Measurements from ENCODE around the gene MSRB2. TPM values are rescaled to one million over a fixed set of nuclear protein-coding genes. Genes with fewer than 3 reads are reported as not detected.

MSRB2 gene
- total and polyA plus RNA-seq, 2 of the 8 experiments (the other 6 are each of a cell fraction or from before 2014, with no cell fraction given): 11.0 to 13.9 TPM

- H3K23me2 ChIP-seq (ENCODE audit: low read depth, low read length): peaks cover 4% of the 10 kb centered on the region; the same call in 1 of the 2 replicates
- H3K56ac ChIP-seq (replicated peaks; ENCODE audit: insufficient read length, low read depth, low read length): no peak overlapping the region
- no peak overlapping the region for H3K18ac ChIP-seq (ENCODE audit: extremely low read depth, low read length)
- H3K27me3 ChIP-seq (replicated peaks in 1 of 4; ENCODE audit: control insufficient read depth in 3 of 4, extremely low read depth in 1 of 4, insufficient read depth in 3 of 4, low read length in 3 of 4): no peaks in the 10 kb centered on the region
- H3K79me2 ChIP-seq (ENCODE audit: control insufficient read depth in 1 of 2, insufficient read depth in 2 of 2, low read length in 2 of 2): no peaks in the 10 kb centered on the region; a peak in 2 of 4 replicates
- H3K4ac ChIP-seq (replicated peaks; ENCODE audit: insufficient read length, low read depth, low read length): no peak overlapping the region
- no peaks in the 10 kb centered on the region; a peak in 1 of 8 replicates for H3K36me3 ChIP-seq (ENCODE audit: control insufficient read depth in 2 of 4, insufficient read depth in 4 of 4, low read length in 3 of 4)
- 89% methylated on average over 3 of the region's 3 CpGs; no CpG with 5 or more reads in 1 of the 2 experiments for WGBS, 2 experiments (ENCODE audit: extremely low coverage in 1 of 2, insufficient coverage in 1 of 2, insufficient read length in 1 of 2, insufficient replicate concordance in 2 of 2, low coverage in 1 of 2, low lambda C conversion rate in 2 of 2, missing lambda C conversion rate in 1 of 2)
- no peak overlapping the region for H4K8ac ChIP-seq (ENCODE audit: extremely low read depth, insufficient read depth, low read length)
- H3K4me1 ChIP-seq (replicated peaks in 1 of 4; ENCODE audit: control insufficient read depth in 3 of 4, insufficient read depth in 4 of 4, low read length in 3 of 4): peaks cover 2 to 14% (median 9%) of the 10 kb centered on the region in 4 experiments; a peak in 5 of 7 replicates
- H3K4me2 ChIP-seq (ENCODE audit: insufficient read depth in 1 of 2, low read depth in 2 of 2, low read length in 2 of 2): no peak overlapping the region
- FAIRE-seq (no peak), DNase-seq (ENCODE audit: low read depth in 1 of 2, low spot score in 2 of 2) (no peak)
- H2BK12ac ChIP-seq (ENCODE audit: low read depth, low read length): no peak overlapping the region
- no peak overlapping the region for H2AK5ac ChIP-seq (ENCODE audit: low read depth, low read length)
- no peak overlapping the region for H2BK5ac ChIP-seq (ENCODE audit: low read depth, low read length)
- no peak overlapping the region for H2BK20ac ChIP-seq (ENCODE audit: low read length)
- no peak overlapping the region for H3K9ac ChIP-seq (replicated peaks in 1 of 4; ENCODE audit: extremely low read depth in 1 of 4, low read depth in 3 of 4, low read length in 3 of 4)
- H3K79me1 ChIP-seq (ENCODE audit: low read depth, low read length): no peaks in the 10 kb centered on the region
- no peaks in the 10 kb centered on the region for H4K20me1 ChIP-seq (replicated peaks in 1 of 2; ENCODE audit: control insufficient read depth in 1 of 2, insufficient read depth in 2 of 2, low read length in 2 of 2)
- H2AFZ ChIP-seq (ENCODE audit: low read length): no peak overlapping the region
- no peak overlapping the region for H3K27ac ChIP-seq (ENCODE audit: low read depth, low read length)
- H3K4me3 ChIP-seq (ENCODE audit: extremely low read depth in 1 of 4, insufficient read depth in 2 of 4, low read depth in 3 of 4, low read length in 4 of 4): no peak overlapping the region
- POLR2A ChIA-PET (ENCODE audit: partially characterized antibody): interaction anchor here (0.8 kb wide), 1 partner anchor 9 kb away, joined by 3 read pairs; no protein-coding TSS in a partner anchor
- no peaks in the 10 kb centered on the region for H3K9me3 ChIP-seq (ENCODE audit: insufficient read depth in 2 of 2, low read depth in 1 of 2, low read length in 1 of 2)
- H2BK120ac ChIP-seq (replicated peaks; ENCODE audit: low read depth, low read length): no peak overlapping the region
- no peak overlapping the region for H2BK15ac ChIP-seq (ENCODE audit: low read length)
- no peak overlapping the region for H3K23ac ChIP-seq (ENCODE audit: insufficient read length)
- CTCF ChIA-PET (ENCODE audit: partially characterized antibody): interaction anchor here (0.8 to 1.8 kb wide), 4 partner anchors 9 to 58 kb away, joined by 3 to 5 read pairs (median 4); no protein-coding TSS in a partner anchor
- H4K91ac ChIP-seq (replicated peaks; ENCODE audit: insufficient read length, low read length): no peak overlapping the region
- H4K5ac ChIP-seq (ENCODE audit: insufficient read length, low read depth, low read length): no peak overlapping the region
- H3K14ac ChIP-seq (ENCODE audit: insufficient read length): no peak overlapping the region
- no peak for TF ChIP-seq EGR1 (IDR thresholded peaks at IDR 0.05; ENCODE audit: borderline replicate concordance, low read depth, low read length)
- no peak for TF ChIP-seq YY1 (IDR thresholded peaks at IDR 0.05; ENCODE audit: low read depth, low read length)
- TF ChIP-seq GABPA (IDR thresholded peaks at IDR 0.05; ENCODE audit: borderline replicate concordance, insufficient read depth, low read length): no peak
- TF ChIP-seq SRF (IDR thresholded peaks at IDR 0.05; ENCODE audit: low read depth, low read length): no peak
- no peak for TF ChIP-seq JUND (IDR thresholded peaks at IDR 0.05; ENCODE audit: low read length)
- no peak for TF ChIP-seq TAF7 (optimal IDR thresholded peaks at IDR 0.05; ENCODE audit: borderline replicate concordance, low read depth, low read length)
- no peak for TF ChIP-seq ATF2 (IDR thresholded peaks at IDR 0.05; ENCODE audit: low read length)
- TF ChIP-seq SP1 (IDR thresholded peaks at IDR 0.05; ENCODE audit: low read depth, low read length): no peak
- no peak for TF ChIP-seq BACH1 (IDR thresholded peaks at IDR 0.05; ENCODE audit: low read length)
- TF ChIP-seq JUN (IDR thresholded peaks at IDR 0.05; ENCODE audit: low read depth, low read length): no peak
- no peak for TF ChIP-seq NANOG (IDR thresholded peaks at IDR 0.05; ENCODE audit: insufficient read depth, low read depth, low read length, poor library complexity, severe bottlenecking)
- TF ChIP-seq CEBPB (IDR thresholded peaks at IDR 0.05; ENCODE audit: low read depth, low read length): no peak
- TF ChIP-seq HDAC2 (IDR thresholded peaks at IDR 0.05; ENCODE audit: borderline replicate concordance in 1 of 2, low read depth in 2 of 2, low read length in 2 of 2): no peak
Observed at GRCh38 chr10:23099079-23099478, 3.7 kb downstream of the MSRB2 start.
